GM18526 (cell line): ENCODE measurements around the gene GALNT12.

Source experiments
- POLR2A ChIP-seq: IDR thresholded peaks from 3 replicates; pipeline ENCODE4 v1.6.1; 2011; ENCODE audit not compliant: insufficient read length; ENCODE audit errors: extremely low read depth

Gene GALNT12

DNA sequence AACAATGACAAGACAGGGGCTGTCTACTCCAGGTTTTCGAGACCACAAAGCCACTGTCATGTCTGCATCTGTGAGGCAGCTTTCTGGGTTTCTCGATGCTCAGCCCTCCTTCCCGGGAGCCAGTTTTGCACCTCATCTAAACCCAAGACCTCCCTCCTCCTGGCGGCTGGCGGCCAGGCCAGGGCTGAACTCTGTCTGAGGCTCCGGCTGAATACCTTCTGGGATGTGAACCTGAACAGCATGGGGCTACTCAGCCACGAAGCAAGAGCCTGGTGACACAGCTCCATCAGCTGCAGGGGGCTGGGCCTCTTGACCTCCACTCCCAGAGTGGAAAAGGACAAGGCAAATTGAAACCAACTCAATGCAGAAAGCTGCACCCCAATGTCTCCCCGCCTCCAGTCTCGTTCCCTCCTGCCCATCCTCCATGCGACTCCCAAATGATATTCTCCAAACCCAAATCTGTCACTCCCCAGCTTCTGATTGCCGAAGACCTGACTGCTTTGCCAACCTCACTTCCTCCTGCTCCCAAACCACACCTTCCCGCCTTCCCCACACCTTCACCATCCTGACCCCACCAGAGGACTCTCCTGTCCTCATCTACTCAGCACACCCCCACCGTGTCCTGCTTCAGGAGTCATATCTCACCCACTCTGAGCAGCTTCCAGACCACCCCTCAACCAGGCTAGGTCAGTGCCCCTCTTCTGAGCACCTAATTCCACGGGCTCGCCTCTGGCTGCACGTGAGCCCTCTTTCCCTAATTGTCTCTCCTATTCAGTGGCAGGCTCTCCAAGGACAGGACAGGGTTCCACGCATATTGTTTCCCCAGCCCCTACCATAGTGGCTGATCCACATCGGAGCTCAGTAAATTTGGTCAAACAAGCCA lies 15.6 kb upstream of the GALNT12 start:
- TF ChIP-seq POLR2A: no peak

DNA sequence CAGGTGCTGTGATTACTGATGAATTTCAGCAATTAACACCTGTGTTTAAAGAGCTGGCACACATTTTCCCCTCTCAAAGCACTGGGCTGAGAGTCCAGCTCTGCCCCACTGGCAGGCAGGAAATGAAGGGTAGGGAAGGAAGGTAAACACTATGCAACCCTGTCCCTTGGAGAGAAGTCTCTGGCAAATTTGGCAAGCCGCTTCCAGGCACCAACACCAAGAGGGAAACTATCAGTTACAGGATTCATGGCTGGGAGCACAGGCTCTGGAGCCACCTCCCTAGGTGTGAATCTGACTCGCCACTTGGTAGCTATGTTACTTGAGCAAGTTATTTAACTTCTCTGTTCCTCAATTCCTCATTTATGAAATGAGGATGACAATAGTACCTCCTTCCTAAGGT lies 14.4 kb upstream of the GALNT12 start:
- TF ChIP-seq POLR2A: no peak

DNA sequence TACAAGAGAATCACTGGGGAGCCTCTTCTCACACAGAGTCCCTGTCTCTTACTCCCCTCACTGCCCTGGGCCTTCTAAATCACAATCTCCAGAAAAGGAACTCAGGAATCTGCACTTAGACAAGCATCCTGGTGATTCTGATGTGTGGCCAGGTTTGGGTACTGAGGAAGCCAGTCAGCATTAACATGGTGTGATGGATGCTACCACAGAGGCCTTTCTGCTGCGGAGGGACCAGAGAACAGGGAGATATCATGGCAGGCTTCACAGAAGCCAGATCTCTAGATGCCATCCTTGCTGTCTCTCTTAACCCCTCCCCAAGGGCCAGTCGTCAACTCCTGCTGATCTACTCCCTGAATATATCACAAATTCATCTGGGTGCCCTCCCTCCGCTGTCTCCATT lies 12.7 kb upstream of the GALNT12 start:
- TF ChIP-seq POLR2A: no peak

DNA sequence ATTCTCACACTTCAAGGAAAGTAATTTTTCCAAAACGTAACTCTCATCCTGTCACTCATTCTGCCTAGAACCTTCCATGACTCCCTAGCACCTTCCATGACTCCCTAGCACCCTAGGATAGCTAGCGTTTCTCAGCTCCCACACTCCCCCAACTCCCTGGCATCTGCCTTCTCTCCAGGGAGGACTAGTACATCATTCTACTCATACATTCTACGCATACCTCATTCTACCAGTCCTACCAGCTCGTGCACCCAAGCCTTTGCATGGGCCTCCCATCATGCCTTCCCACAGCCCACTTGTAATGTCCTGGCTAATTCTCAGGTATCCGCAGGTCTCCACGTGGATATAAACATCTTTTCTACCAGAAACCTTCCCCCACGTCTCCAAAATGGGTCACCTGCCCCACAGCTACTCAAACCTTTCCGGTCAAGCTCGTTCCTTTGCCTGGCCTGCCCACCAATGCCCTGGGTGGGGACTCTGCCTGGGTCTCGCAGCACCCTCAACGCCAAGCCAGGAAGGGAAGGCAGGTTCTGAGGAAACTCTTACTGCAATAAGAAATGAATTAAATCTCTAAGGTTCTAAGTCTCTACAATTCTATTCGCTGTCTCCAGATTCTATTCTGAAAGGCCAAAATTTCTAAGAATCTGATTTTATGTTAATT lies 12.0 kb upstream of the GALNT12 start:
- no peak for TF ChIP-seq POLR2A

DNA sequence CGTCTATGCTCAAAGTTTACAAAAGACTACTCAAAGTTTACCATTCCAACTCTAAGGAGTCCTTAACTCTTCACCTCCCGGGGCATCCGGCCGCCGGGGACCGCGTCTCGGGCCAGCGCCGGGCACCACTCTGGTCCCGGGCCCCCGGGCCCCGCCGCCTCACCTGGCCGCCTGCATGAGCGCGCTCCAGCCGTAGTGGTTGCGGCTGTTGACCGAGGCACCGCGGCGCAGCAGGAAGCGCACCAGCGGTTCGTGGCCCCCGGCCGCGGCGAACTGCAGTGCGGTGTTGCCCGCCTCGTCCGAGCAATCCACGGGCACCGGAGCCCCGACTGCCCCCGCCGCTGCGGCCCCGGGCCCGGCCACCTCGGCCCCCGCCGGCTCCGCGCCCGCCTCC lies 11.5 kb upstream of the GALNT12 start:
- TF ChIP-seq POLR2A: no peak

DNA sequence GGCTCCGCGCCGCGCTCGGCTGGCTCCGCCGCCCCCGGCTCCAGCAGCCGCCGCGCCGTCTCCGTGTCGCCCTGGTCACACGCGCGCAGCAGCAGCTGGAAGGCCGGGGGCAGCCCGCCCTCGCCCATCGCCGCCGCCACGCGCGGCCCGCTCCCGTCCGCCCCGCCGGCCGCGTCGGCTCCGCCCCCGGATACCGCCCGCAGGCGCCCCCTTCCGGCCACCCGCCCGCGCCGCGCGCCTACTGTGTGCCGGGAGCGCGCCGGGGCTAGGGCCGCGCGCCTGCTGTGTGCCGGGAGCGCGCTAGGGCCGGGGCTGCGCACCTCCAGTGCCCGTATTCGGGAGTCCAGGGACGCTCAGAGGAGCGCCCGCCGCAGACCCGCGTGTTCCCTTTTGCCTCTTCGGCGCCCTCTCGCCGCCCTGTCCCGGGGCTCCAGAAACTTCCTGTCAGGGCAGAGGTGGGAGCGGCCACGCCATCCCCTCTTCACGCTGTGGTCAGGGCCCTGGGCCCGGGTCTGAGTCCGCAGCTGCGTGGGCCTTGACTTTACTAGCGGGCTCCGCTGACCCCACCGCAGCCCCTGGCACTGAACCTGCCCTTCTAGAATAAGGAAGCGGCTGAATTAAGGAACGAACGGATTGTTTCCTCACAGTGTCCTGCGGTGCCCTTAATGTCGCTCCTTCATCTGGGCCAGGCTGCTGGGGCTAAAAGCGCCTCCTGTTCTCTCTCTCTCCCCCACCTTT lies 10.9 kb upstream of the GALNT12 start, which contains the start of gene ANKS6:
Gene ANKS6, minus strand, starts transcription at position 192 of the 738 bp plus-strand sequence. Its CDS starts 64 bp downstream, at position 128.
- no peak for TF ChIP-seq POLR2A

DNA sequence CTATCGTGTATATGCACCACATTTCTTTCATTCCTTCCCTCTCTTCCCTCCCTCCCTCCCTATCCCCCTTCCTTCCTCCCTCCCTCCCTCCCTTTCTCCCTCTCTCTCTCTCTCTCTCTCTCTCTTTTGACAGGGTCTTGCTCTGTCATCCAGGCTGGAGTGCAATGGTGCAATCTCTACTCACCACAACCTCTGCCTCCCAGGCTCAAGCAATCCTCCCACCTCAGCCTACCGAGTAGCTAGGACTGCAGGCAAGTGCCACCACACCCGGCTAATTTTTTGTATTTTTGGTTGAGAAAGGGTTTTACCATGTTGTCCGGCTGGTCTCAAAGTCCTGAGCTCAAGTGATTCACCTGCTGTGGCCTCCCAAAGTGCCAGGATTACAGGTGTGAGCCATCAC lies 10.0 kb upstream of the GALNT12 start:
- TF ChIP-seq POLR2A: no peak

DNA sequence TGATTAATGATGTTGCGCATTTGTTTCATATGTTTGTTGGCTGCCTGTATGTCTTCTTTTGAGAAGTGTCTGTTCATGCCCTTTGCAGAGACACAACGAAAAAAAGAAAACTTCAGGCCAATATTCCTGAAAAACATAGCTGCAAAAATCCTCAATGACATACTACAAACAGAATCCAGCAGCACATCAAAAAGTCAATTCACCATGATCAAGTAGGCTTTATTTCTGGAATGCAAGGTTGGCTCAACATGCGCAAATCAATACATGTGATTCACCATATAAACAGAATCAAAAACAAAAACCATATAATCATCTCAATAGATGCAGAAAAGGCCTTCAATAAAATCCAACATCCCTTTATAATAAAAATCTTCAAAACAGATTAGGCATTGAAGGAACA lies 9.2 kb upstream of the GALNT12 start:
- TF ChIP-seq POLR2A: no peak

DNA sequence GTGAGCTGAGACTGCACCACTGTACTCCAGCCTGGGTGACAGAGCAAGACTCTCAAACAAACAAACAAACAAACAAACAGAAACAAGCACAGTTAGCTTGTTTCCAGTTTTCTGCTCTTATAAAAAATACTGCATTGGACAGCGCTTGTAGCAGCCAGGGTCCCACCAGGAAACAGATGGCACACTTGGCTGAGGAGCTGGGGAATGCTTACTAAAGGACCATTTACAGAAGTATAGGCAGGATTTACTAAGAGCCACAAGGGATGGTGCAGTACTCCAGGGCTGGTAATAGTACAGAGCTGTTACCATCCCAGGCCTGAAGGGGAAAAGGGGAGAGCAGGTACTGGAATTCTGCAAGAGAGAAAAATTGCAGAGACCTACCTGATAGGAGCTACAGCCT lies 5.9 kb upstream of the GALNT12 start:
- no peak for TF ChIP-seq POLR2A

DNA sequence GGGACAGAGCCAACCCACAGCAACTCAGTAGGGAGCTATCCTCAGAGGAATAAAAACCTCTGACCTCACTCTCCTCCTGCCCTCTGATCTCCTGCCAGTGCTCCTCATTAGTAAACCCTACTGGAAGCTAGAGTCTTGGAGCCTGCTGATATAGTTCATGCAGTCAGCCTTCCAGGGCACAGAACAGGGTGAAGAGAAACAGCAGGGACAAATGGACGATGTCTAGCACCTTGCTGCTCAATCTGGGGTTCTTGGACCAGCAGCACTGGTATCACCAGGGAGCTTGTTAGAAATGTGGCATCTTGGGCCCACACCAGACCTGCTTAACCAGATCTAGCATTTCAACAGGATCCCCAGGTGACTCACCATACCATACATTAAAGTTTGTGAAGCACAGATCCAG lies 5.5 kb upstream of the GALNT12 start:
- TF ChIP-seq POLR2A: no peak

DNA sequence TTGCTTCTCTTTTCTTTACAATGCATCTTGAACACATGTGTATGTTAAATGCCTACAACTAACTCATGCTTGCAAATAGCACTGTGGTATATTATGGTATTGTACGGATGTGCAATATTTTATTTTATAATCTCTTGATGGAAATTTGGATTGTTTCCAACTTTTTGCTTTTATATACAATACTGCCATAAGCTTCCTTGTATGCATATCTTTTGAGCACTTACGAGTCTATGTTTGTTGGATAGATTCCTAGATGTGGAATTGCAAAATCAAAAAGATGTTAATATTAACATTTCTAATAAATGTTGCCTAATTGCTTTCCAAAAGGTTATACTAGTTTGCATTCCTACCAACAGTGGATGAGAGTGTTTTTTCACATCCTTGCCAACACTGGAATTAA lies 3.4 kb upstream of the GALNT12 start:
- no peak for TF ChIP-seq POLR2A

DNA sequence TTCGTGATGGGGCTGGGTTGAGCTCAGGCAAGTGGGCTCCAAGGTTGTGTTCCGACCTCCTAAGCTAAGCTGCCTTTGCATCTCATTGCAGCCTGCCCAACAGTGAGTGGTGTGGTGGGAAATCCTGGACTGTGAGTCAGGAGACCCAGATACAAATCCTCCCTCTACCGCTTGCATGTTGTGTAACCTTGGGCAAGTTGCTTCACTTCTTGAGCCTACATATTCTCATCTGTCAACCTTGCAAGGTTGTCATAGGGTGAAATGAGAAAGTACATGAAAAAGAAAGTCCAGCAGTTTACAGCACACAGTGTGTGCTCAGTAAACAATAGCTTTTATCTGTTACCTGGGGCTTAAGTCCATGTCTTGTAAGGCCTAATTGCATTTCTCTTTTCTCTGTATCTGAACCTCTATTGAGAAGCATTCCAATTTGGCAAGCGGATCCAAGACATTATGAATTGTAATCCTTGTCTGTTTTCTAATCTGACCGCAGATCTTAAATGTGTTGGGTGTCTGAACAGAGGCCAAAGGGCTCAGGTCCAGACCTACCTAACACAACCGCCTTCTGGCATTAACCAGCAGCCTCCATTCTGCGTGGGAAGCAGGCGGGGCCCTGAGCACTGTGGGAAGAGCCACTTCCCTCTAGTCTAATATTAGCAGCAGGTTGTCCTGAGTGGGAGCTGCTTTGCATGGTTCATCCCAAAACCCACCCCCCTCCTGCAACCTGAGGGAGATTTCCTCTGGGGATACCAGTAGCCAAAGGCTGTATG lies 1.8 kb upstream of the GALNT12 start:
- TF ChIP-seq POLR2A: no peak

DNA sequence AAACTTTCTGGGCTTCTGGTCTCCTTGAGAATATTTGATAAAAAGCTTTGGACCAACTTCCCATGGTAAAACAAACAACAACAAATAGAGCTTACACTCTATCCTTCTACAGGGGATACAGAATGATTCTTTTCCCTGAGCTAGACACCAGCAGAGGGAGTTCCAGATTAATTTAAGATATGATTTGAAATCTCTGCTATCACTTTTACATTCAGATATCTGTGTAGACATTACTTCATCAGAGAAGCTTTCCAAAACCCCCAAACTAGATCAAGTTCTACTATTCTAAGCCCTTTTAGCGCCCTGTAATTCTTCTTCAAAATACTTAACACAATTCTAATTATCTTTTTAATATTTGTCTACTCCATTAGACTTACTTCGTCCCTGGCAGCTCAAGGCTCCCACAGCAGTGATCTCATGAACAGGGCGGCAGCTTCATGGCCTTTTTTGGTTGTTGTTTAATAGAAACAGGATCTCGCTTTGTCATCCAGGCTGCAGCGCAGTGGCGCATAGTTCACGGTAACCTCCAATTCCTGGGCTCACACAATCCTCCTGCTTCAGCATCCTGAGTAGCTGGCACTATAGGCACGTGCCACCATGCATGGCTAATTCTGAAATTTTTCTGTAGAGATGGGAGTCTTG lies 955 bp upstream of the GALNT12 start:
- no peak for TF ChIP-seq POLR2A

DNA sequence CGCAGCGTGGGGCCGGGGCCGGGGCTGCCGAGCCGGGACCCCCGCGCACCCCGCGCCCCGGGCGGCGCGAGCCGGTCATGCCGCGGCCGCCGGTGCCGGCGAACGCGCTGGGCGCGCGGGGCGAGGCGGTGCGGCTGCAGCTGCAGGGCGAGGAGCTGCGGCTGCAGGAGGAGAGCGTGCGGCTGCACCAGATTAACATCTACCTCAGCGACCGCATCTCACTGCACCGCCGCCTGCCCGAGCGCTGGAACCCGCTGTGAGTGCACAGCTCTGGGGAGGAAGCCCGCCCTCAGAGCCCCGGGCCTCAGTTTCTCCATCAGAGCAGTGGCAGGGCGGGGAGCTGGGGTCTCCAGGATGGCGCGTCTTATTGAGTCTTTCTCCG lies 335 bp downstream of the GALNT12 start:
- TF ChIP-seq POLR2A: no peak

DNA sequence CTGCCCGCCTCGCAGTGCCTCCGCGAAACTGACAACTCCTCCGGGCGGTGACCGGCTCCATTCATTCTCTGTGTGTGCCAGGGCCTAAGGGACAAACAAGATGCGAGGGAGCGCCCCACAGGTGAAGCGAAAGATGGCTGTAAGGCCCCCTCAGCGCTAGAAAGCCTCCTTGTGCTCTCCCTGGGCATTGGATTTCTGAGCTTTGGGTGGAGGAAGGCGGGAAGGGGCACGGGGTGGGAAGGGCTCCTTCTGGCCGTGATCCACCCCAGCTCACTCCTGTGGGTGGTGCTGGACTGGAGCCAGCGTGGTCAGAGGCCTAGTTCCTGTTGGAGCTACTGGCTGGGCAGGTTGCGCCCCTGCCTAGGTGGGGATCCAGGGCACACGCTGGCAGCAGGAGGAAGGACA lies 943 bp downstream of the GALNT12 start:
- TF ChIP-seq POLR2A: no peak

DNA sequence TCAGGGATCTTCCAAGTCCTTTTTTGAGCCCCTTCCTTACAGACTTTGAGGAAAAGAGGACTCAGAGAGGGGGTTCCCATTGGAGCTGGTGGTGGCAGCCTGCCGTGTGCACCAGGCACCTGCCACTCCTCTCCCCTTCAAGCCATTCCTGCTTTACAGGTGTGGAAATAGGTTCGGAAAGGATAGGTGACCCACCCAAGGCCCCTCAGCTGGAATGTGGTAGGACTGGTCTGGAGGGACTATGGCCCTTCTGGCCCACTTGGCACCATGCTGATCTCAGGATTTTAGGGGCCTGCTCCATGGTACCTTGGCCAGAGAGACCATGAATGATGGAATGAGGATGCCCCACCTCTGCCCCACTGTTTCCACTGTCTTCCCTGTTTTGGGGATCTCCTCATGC lies 1.4 kb downstream of the GALNT12 start:
- TF ChIP-seq POLR2A: no peak
